Colon (tissue), 2 donors: ENCODE measurements around the gene CAP1.
"Not testable (repeated sequence)": the region's sequence is repeated elsewhere in the genome, so short reads cannot be mapped to it uniquely, and the experiment has no call there.

ENCODE experiments used
- FAIRE-seq: peaks from 2 replicates; lab custom pipeline; 2012; peaks lifted over from hg19 to GRCh38; lab: Jason Lieb, UNC
- donor health status: control.
- donor health status: control.

Gene CAP1

DNA sequence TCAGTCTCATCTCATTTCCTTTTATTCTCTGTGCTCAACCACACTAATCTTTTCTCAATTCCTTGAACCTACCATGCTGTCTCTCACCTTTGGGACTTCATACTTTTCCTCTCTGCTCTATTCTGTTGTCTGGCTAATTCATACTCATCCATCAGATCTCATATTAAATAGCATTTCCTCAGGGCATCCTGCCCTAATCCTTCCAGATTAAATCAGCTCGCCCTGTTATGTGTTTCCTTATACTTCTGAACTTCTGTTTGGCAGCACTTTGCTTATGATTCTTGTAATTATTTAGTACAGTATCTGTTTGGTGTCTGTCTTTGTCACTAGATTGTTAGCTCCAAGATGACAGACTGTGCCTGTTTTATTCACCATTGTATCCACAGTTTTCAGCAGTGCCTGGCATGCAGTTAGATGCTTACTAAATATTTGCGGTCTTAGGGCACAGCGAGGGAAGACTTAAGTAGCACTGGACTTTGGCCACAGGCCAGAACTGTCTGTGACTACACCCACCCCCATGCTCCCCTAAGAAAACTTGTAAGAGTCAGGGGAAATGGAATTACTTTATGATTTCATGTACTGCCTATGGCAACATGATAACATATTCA lies 9.9 kb upstream of the CAP1 start:
- no peak for FAIRE-seq

DNA sequence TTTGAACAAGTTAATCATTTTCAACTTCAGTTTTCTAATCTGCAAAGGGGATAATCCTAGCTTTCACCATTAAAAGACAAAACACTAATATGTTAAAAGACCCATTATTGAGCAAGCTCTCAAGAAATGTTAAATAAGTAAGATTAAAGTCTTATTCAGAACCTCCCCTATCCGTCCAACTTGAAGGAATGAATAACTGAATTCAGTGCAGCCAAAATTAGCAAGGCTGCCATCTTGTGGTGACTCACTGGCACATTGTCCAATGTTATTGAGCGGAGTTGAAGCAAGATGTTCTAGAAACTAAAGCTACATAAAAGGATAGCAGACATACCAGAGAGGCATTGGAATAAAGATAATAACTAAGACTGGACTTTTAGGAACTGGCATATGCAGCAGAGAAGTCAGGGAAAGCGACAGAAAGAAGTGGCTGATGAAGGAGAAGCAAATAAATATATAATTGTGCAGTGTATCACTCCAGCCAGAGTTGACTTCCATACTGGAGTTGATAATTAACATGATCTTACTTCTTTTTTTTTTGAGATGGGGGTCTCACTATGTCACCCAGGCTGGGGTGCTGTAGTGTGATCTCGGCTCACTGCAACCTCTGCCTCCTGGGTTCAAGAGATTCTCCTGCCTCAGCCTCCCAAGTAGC lies 8.2 kb upstream of the CAP1 start:
- no peak for FAIRE-seq

DNA sequence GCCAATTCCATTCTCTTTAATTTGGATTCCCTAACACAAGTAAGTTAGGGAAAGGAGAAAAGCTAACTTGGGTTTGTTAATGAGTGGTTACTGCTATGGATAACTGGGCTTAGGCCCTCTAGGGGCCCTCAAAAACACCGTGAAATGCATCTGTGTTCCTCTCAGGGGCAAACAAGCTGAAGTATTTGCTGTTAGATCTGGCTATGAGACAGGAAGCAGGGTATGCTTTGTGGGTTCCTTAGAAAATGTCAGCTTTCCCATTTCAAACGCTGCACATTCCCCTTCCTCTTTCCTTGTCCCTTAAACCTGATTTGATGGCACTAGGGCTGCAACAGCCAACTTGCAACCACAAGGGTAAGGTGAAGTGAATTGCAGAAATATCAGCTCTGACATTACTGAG lies 5.7 kb upstream of the CAP1 start:
- no peak for FAIRE-seq

DNA sequence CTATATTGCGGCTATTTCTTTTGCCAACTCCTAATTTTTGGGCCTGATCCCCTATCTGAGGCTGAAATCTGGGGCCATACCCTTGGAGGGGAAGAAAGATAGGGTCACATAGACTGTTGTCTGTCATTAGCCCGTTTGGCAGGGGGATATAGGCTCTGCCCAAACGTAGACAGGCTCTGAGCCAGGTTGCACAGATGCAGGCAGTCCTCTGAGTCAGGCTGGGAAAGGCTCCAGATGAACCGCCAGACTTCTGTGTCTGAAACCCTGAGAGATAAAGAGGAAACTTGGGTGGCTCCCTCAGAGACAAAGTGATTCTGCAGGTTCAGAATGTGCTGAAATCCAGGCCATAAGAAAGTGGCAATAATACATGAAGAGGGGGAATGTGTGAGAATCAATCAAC lies 4.0 kb upstream of the CAP1 start:
- FAIRE-seq: no peak

DNA sequence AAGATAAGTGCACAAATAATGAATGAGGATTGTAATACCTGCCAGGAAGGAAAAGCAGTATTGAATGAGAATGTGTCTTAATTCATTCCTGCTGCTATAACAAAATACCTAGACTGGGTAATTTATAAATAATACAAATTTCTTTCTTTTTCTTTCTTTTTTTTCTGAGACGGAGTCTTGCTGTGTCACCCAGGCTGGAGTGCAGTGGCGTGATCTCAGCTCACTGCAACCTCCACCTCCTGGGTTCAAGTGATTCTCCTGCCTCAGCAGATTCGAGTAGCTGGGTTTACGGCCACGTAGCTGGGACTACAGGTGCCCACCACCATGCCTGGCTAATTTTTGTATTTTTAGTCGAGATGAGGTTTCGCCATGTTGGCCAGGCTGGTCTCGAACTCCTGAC lies 3.3 kb upstream of the CAP1 start:
- not testable (repeated sequence) for FAIRE-seq

DNA sequence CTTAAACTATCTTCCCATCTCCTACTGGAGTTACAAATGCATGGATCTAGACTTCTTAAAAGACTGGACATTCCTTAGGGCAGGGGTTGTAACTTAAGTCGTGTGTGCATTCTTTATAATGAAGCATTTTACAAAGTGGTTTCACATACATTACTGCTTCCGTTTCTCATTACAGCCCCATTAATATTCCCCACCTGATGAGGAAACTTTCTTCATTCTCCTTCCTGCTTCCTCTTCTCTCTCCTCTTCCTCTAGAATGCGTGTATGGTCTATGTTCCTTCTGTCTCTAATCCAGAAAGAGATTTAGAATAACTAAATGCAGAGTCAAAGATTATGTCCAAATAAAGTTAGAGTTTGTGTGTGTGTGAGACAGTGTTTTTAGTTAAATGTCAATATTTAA lies 1.8 kb upstream of the CAP1 start:
- FAIRE-seq: no peak

DNA sequence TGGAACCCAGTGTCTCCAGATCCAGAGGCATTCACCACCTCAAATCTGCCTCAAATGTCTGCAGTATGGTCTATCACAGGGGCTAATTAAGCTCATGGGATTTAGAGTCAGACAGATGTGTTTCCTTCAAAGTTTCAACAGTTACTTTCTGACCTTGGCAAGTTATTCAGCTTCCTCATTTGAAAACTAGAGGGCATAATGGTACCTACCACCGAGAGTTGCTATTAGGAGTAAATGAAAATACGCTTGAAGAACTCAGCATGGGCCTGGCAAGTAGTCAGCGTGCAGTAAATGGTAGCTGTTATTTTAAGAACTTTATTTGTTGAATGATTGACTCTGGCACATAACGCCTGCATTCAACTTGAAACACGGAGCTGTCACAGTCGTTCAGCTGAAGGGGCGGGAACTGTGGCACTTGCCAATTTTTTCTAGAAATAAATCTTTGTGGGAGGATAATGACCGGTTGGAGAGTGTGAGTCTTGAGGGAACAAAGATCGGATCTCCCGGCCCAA lies 1.2 kb upstream of the CAP1 start:
- FAIRE-seq: no peak

DNA sequence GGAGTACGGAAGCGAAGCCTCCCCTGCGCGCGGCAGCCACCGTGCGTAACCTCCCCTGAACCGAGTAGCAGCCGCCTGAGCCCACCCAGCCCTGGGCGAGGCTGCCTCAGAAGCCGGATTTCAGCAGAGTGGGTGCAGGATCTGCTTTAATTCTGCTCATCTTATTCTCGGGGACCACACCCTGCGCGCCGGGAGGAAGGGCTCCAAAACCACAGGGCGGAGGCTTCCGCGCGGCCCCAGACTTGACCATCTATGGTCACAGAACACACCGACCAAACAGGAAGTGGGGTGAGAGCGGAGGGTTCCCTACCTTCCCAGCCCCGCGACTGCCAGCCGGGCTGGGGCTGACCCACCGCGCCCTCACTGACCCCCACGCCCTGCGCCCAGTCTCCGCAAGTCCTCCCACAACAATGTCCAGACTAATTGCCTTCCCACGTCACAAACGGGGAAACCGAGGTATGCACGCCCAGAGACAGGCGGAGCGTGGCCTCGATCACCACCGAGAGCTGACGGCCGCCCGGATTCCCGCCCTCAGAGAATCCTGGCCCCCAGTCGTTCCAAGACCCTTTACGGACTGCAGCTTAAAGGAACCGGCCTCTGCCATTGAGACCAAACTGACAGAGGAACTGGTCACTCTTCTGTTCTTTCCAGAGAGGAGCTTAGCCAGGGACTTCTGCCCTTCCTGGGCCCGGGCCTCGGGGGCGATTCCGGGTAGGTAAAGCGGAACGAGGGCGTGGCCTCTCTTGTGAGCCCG lies 595 bp upstream of the CAP1 start:
- FAIRE-seq: no peak

DNA sequence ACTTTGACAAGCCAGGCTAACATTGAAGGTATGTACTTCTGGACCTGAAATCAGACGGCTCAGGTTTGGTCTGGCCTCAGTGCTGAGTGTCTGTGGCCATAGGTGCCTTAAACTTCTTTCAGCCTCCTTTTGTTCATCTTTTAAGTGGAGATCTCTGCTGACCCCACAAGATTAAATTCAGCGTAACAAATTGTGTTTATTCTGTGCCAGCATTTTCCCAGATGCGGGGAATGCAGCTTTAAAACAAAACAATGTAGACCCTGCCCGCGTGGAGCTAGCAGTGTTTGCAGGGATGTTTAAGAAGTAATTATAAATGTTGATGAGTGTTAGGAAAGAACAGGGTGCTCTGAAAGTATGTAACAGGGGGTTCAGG lies 923 bp downstream of the CAP1 start:
- no peak for FAIRE-seq

DNA sequence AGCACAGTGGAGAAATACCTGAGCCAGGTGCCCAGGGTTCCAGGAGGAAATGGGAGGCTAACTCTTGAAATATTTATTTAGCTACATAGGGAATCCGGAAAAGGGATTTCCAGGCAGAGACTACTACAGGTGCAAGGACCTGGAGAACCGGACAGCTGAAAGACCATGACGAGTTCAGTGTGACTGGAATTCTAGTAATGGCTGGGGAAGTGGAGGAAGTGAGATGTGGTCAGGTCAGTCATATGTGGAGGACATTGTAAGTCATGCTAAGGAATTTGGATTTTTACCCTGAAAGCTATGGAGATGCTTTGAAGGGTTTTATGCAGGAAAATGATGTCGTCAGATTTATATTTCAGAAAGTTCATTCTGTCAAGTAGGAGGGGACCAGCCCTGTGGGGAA lies 1.8 kb downstream of the CAP1 start:
- no peak for FAIRE-seq

DNA sequence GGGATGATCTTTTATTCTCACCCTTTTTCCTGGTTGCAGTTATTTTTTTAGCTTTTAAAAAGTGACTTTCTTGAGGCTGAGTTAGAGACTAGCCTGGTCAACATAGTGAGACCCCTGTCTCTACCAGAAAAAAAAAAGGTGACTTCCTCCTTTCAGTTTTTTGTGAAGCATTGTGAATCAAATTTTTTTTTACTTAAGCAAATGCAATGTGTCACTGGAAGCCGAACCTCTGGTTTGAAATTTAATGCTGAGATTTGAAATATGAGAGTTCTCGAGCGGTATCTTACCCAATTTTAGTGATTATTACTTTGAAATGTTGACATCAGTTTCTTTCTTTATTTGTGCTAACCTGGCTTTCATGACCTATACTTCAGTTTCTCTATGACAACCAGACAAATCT lies 3.6 kb downstream of the CAP1 start:
- FAIRE-seq: no peak

DNA sequence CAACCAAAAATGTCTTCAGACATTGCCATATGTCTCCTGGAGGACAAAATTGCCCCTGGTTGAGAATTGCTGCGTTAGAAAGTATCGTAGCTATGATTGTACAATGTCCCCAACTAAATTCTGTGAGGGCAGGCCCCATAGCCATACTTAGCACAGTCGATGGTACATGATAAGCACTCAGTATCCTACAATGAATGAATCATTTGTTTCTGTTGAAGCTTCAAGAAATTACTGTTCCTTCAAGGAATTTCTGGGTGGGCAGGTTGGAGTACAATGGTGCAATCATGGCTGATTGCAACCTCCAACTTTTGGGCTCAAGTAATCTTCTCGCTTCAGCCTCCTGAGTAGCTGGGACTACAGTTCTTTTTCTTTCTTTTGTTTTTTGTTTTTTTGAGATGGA lies 4.7 kb downstream of the CAP1 start:
- no peak for FAIRE-seq

DNA sequence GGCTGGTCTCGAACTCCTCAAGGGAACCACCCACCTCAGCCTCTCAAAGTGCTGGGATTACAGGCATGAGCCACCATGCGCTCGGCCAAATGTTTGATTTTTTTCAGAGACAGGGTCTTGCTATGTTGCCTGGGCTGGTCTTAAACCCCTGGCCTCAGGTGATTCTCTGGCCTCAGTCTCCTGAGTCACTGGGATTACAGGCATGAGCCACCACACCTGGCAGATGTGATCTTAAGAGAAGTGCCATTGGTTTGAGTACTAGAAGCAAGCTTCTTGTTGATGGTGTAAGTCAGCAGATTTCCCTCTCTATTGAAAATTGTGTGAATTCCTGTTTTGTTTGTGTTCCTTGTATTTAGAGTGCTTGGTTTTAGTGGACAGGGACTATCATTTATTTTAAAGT lies 5.2 kb downstream of the CAP1 start:
- FAIRE-seq: no peak

DNA sequence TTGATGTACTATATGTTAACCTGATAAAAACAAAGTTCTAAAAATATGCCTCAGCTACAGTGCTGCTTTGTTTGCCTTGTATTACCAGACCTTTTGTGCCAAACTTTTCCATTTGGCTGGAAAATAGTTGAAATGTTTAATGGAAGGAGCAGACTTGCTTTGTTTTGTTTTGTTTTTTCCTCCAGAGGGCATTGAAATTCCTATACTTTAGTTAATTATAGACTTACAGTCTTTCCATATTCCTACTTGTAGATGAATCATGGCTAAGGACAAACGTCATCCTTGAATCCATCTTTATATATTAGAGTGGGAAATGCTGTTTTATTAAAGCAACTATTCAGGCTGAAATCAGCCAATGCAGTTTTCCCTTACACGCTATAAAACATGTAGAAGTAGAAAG lies 6.7 kb downstream of the CAP1 start:
- no peak for FAIRE-seq

DNA sequence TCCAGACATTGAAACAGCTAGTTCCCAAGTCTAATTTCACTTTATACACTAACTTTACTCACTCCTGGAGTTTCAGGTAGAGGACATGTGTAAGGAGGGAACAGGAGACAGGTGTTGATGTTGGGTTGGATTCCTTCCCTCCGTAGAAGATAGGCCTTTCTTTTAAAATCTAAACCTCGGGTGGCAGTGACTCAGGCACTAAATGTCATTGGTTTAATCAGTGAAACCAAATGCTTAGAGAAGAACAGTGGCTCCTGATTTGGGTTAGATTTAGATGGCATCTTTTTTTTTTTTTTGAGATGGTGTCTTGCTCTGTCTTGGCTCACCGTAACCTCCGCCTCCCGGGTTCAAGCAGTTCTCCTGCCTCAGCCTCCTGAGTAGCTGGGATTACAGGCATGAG lies 7.2 kb downstream of the CAP1 start:
- no peak for FAIRE-seq

DNA sequence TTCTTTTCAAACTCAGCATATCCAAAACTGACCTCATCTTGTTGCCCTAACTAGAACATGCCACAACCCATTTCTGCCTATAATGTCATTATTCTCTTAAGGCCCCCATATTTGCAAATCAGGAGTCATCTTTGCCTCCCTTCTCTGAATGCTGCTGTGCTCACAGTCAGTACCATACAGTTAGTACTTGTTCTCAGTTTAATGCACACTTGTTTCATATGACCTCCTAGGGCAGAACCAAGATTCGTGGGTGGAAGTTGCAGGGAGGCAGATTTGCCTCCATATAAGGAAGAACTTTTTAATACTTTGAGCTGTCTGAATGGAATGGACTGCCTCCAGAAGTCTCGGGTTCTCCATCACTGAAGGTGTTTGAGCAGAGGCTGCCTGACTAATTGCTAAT lies 9.2 kb downstream of the CAP1 start:
- FAIRE-seq: no peak

DNA sequence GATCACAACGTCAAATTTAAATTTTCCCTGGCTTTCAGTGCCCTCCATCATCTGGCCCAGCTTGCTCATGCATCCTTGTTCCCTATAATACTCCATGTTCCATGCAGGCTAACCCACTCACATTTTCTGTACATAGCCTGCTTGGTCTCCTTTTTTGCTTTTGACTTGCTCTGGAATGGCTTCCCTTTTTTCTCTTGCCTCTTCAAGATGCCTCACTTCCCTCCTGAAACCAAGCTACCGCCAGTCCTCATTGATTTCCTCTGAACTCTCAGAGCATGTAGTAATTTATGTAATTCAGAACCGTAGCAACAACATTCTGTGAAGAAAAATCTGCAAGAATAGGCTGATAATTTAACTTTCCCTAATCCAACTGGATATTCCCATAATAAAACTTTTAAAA lies 10.3 kb downstream of the CAP1 start:
- FAIRE-seq: no peak

DNA sequence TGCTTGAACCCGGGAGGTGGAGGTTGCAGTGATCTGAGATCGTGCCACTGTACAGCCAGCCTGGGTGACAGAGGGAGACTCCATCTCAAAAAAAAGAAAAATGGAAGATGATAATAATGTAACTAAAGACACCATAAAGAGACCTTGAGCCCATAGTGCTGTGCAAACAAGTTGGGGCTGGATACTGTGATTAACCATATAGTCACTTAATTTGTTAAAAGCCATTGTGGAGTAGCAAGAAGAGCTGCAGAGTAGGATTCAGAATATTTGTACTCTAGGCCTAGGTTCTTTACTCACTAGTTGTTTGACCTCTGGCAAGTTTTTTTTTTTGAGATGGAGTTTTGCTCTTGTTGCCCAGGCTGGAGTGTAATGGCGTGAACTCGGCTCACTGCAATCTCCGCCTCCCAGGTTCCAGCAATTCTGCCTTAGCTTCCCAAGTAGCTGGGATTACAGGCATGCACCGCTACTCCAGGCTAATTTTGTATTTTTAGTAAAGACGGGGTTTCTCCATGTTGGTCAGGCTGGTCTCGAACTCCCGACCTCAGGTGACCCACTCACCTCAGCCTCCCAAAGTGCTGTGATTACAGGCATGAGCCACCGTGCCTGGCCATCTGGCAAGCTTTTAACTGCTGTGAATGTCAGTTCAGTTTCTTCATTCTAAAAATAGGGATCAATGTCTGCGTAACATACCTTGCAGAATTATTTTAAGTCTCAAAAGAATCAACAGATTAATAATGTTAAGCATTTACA lies 12.8 kb downstream of the CAP1 start:
- no peak for FAIRE-seq

DNA sequence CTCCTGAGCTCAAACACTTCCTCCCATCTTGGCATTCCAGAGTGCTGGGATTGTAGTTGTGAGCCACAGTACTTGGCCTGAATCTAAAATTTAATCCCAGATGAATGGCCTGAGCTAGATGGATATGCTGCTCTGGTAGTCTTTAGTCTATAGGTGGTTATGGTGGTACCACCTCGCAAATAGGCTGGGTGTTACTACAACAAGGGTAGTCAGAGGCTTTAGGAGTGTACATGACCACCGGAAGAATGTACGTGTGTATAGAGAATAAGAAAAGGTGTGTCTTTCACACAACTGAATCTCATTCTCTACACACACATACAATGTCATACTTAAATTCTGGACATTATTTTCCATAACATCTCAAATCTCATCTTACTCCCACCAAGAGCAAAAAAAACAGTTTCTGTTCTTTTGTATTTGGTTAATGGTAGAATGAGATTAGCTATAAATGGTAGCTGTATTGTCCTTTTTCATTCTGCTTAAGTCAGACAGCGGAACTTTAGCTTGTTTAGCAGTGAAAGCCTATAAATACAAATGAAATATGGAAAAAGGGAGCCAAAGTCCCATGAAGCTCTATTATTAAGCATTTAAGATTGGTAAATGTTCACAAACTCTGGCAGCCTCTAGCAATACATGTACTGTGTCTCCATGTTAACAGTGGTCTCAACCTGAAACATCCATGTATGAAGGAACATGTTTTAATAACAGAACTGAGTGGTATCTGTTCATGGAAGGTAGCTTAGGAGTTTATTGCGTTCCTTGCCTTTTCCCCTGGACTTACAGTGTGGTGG lies 16.2 kb downstream of the CAP1 start:
- FAIRE-seq: no peak

DNA sequence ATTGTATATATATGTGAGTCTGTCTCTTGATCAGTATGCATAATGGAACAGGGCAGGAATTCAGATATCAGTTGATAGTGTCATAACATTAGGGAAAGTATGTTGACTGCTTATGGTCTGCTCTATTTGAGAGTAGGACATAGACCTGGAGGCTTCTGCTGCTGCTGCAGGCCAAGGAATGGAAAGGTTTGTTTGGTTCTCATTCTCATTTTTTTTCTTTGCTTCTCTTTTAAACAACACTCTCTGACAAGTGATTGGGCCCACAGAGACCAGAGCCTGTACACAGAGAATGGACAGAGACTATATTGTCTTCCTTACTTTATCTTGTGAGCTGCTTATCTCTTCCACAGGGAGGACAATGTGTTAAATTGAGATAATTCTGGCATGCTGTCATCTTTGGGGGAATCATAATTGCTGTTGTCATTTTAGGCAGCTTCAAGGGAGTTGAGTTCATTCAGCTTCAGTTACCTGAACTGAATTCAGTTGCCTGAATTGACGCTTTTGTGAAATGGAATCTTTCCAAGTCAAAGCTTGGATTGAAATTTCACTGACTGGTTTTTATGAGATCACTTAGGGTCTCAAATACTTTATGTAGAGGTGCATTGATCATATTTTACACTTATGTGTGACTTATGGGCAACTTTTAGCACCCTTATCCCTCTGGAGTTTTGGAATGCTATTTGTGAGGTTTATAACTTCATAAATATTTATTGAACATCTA lies 16.9 kb downstream of the CAP1 start:
- no peak for FAIRE-seq

DNA sequence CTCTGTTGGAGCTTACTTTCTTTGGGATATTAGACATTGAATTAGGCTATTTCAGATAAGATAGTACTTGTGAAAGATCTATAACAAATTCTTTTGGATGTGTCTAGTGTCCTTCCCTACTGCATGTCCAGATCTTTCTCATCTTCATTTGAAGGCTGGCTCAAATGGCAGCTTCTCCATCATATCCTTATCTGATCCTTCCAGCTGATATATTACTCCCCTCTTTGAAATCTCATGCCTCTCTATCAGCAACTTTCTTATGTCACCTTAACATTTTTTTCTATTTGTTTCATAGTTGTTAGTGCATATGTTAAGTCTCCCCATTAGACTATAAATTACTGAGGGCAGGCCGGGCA lies 17.5 kb downstream of the CAP1 start:
- FAIRE-seq: no peak
